Suprapubic skin (tissue), 4 donors: Measurements from ENCODE around the gene HEXD.

Experiments
- POLR2A ChIP-seq, 2 donors: fragments of 450-650 bp; IDR thresholded peaks; one replicate each; pipeline ENCODE4 v1.6.1; 2017; ENCODE audit warnings: antibody characterized with exemption in 2 of 2, mild to moderate bottlenecking in 2 of 2, moderate library complexity in 2 of 2
- POLR2AphosphoS5 ChIP-seq, 3 donors: sonication (generic); formaldehyde crosslinking; IDR thresholded peaks; one replicate each; pipeline ENCODE4 v1.6.1; 2017; ENCODE audit warnings: antibody characterized with exemption in 3 of 3
- TF ChIP-seq, protein P1 (sequence below), 2 donors: fragments of 200-600 bp in 1 of 2; fragments of 450-650 bp in 1 of 2; sonication (generic) in 1 of 2; IDR thresholded peaks; one replicate each; pipeline ENCODE4 v1.5.1; 2016 to 2019; ENCODE audit warnings: antibody characterized with exemption in 2 of 2, mild to moderate bottlenecking in 1 of 2, moderate library complexity in 1 of 2

DNA sequence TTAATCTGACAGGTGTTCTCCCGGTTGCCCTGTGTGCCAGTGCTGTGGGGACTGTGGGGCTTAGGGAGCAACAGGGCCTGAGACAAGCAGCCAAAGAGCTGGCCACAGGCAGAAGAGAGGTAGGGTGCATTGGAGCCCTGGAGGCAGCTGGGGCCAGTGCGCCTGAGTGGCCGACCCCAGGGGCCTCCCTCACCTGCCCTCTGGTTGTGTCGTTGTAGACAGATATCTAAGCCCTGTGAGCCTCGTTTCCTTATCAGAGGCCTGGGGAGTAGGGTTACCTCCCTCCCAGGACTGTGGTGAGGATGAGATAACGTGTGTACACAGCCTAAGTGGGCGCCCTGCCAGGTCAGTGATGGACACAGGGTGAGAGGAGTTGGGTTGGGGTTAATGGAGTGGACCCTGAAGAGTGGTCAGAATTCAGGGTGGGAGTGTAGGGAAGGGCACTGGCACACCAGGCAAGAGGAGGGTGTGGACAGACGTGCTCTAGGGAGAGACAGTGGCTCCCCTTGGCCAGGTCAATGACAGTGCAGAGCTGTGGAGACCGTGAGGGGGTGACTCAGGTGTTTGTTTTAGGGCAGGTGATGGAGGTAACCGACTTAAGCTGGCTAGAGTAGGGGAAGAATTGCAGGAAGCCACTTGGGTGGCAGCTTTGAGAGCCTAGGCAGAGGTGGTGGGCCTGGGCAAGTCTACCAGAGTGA is 43.8 kb downstream of the HEXD start:
- no peak for TF ChIP-seq POLR2A (IDR thresholded peaks at IDR 0.05)
- TF ChIP-seq POLR2AphosphoS5 (IDR thresholded peaks at IDR 0.05) = no peak
- TF ChIP-seq, protein P1, sequence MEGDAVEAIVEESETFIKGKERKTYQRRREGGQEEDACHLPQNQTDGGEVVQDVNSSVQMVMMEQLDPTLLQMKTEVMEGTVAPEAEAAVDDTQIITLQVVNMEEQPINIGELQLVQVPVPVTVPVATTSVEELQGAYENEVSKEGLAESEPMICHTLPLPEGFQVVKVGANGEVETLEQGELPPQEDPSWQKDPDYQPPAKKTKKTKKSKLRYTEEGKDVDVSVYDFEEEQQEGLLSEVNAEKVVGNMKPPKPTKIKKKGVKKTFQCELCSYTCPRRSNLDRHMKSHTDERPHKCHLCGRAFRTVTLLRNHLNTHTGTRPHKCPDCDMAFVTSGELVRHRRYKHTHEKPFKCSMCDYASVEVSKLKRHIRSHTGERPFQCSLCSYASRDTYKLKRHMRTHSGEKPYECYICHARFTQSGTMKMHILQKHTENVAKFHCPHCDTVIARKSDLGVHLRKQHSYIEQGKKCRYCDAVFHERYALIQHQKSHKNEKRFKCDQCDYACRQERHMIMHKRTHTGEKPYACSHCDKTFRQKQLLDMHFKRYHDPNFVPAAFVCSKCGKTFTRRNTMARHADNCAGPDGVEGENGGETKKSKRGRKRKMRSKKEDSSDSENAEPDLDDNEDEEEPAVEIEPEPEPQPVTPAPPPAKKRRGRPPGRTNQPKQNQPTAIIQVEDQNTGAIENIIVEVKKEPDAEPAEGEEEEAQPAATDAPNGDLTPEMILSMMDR (IDR thresholded peaks at IDR 0.05) = no peak
